ENCODE data around the gene OSBPL6.
"Not testable (repeated sequence)": the region's sequence is repeated elsewhere in the genome, so short reads cannot be mapped to it uniquely, and the experiment has no call there.

The OSBPL6 gene

DNA sequence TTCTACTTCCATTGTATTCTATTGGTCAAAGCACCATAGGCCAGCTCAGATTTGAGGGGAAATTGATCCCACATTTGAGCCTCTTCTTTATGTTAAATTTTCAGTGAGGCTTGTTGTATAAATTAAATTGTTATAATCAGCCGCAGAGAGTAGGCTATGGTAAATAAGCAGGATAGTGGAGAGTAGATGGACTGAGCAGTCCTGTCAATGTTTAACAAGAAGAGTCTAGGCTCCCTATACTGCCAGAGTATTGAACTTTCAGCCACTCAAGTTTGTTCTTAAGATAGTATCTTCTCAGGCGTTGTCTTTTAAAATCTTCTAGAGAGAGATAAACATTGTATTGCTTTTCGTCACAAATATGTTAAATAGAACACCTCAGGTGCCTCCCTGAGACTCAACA, 155.7 kb downstream of the OSBPL6 start:
- no peak for DNase-seq (ENCODE audit: low read depth in 3 of 3)

DNA sequence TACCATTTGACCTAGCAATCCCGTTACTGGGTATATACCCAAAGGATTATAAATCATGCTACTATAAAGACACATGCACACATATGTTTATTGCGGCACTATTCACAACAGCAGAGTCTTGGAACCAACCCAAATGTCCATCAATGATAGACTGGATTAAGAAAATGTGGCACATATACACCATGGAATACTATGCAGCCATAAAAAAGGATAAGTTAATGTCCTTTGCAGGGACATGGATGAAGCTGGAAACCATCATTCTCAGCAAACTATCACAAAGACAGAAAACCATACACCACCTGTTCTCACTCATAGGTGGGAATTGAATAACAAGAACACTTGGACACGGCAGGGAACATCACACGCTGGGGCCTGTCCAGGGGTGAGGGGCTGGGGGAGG, 163.4 kb downstream of the OSBPL6 start:
- not testable (repeated sequence) for DNase-seq (ENCODE audit: low read depth in 3 of 3)

DNA sequence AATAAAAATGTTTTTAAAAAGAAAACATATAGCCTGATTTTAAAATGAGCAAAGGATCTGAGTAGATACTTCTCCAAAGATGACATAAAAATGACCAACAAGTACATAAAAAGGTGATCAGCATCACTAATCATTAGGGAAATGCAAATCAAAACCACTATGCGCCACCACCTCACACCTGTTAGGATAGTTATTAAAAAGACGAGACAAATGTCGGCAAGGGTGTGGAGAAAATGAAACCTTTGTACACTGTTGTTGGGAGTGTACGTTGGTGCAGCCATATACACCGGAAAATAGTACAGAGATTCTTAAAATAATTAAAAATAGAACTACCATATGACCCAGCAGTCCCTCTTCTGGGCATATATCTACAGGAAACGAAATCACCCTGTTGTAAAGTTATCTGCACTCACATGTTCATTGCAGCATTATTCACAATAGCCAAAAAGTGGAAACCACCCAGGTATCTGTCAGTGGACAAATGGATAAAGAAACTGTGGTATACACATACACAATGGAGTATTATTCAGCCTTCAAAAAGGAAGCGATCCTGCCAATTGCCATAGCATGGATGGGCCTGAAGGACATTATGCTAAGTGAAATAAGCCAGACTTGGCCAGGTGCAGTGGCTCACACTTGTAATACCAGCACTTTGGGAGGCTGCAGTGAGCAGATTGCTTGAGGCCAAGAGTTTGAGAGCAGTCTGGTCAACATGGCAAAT, 165.0 kb downstream of the OSBPL6 start:
- no peak for DNase-seq (ENCODE audit: low read depth in 3 of 3)

DNA sequence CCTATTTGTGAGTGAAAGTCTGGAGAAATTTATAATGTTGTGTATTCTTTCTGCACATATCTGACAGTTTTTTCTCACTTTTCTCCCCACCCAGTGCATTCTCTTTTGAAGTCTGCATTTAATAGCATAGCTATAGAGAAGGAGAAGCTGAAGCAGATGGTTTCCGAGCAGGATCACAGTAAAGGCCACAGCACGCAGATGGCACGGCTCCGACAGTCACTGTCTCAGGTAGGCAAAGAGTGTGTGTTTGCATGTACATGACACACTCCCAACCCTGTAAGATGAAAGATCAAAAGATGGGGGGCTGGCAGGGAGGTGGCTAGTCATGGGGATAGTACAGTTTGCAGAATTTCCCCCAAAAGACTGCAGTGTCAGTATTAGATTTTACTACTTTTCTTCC, 167.3 kb downstream of the OSBPL6 start:
- DNase-seq (ENCODE audit: low read depth in 3 of 3), result no peak

DNA sequence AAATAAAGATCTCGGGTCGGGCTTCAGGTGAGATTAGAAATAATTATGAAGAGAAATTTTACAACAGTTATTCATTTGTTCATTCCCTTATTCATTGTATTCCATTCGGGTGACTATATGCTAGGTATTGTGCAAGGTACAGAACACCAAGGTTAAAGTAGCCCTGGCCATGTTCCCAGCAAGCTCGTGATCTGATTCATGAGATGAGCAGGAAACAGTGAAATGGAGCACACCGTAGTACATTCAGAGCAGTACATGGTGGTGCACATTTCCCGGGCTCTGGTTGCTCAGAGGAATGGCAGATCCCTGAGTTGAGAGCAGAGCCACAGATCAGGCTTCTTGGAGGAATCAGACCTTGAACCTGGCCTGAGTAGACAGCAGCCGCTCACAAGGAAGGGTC, 168.9 kb downstream of the OSBPL6 start:
- DNase-seq (ENCODE audit: low read depth in 3 of 3), result no peak

DNA sequence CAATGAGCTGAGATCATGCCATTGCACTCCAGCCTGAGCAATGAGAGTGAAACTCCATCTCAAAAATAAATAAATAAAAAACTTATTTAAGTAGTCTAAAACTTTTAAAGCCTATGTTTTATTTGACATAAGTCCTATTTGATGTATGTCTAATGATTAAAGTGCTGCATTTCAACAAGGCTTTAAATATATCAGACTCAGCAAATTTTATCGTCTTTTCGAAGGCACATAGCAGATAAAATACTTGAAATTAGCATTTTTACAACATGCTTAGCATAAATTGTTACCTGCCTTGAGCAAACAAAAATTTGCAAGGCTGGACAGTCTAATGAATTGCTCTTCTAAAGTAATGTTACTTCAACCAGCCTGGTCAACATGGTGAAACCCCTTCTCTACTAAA, 170.8 kb downstream of the OSBPL6 start:
- no peak for DNase-seq (ENCODE audit: low read depth in 3 of 3)

DNA sequence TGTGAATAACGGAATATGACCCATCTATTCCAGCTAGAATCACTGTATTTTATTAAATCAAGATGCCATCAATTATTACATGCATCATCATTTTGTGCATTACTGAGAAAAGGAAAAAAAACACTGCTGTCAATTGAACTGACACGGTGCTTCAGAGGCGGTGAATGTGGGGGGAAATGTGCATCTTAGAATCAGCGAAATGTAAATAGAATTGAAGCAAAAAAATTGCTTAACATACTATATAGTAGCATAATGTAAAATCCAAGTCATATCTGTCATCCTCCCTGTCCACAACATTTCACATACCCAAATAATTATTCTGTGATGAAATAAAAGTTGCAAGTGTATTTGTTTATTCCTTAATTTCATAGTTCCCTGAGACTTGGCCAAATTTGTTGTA, 172.1 kb downstream of the OSBPL6 start:
- no peak for DNase-seq (ENCODE audit: low read depth in 3 of 3)

DNA sequence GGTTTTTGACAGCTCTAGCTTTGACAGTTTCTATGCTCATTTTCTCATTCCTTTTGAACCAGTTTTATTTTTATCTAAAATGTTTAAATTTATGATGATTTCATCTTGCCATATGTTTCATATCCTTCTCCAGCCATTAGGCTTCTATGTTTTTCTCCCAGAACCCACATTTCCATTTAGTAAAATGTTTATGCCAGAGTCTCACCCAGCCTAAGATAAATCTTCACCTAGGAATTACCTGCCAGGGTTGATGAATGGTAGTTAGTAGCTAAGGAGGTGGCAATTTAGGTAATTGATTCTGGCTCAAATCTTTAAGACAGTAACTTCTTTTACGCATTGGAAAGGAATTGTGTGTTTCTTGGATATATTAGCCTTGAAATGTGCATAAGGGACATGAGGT, 173.0 kb downstream of the OSBPL6 start:
- DNase-seq (ENCODE audit: low read depth in 3 of 3), result no peak

DNA sequence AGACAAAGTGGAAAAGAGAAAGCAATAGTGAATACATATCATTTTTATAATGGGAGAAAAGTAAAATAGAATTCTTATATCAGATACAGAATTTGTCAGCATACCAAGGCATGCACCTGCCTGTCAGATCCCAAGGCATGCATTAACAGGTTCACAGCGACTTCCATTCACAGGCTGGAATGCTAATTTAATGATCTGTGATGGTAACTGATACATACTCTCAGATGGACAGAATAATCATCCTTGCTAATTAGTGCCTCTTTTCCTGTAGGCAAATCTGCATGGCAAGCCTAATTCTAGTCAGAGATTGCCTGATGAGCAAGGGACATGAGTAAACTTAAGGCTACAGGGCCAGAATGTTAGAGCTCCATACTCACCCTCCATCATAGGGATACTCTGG, 180.6 kb downstream of the OSBPL6 start:
- no peak for DNase-seq (ENCODE audit: low read depth in 3 of 3)

DNA sequence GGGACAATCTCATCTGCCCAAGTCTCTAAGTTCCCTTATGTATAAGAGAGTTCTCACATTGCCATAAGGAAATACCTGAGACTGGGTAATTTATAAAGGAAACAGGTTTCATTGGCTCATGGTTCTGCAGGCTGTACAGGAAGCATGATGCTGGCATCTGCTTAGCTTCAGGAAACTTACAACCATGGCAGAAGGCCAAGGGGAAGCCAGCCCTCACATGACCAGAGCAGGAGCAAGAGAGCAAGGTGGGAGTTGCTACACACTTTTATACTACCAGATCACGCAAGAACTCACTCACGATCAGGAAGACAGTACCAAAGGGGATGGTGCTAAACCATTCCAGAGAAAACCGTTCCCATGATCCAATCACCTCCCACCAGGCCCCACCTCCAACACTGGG, 182.7 kb downstream of the OSBPL6 start:
- no peak for DNase-seq (ENCODE audit: low read depth in 3 of 3)

DNA sequence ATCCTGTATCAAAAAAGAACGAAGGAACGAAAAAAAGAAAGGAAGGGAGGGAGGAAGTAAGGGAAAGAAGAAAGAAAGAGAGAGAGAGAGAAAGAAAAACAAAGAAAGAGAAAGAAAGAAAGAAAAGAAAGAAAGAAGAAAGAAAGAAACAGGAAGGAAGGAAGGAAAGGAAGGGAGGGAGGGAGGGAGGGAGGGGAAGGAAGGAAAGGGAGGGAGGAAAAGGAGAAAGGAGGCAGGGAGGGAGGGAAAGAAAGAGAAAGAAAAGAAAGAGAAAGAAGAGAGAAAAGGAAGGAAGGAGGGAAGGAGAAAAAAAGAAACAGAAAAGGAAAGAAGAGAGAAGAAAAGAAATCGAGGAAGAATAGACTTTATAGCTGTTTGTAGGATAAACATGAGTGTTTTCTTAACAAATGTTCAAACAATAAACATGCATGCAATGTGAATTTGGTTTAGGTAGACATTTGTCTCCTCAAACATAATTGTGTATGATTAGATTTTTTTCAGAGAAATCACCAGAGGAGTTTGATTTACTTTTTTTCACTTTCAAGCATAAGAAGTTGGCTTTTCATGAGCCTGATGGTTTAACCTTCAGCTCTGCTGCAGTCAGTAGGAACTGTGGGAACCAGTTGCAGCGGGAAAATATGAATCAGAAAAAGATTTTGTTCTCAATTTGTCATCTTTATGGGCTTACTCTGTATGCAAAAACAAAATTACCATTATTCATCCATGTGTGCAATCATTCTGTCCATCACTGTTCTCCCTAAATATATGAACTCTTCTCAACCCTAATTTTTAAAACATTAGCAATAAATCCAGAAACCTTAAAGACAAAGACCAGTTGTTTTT, 185.1 kb downstream of the OSBPL6 start:
- no peak for DNase-seq (ENCODE audit: low read depth in 3 of 3)

DNA sequence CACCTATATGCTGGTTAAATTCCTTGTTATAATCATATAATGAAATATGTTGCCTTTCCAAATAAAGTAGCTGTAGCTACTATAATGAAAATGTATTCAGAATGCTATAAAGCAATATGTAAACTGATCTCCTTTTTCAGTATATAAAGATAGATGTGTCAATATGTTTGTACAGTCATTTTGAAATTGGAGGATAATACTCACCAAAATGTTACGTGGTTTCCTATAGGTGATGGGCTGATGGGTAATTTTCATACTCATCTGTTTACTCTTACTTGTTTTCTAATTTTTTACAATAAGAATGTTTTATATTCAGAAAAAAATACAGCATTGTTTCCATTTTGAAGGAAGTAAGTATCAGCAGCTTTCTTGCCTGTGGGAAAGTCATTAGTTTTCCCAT, 186.5 kb downstream of the OSBPL6 start:
- DNase-seq (ENCODE audit: low read depth in 3 of 3), result no peak

DNA sequence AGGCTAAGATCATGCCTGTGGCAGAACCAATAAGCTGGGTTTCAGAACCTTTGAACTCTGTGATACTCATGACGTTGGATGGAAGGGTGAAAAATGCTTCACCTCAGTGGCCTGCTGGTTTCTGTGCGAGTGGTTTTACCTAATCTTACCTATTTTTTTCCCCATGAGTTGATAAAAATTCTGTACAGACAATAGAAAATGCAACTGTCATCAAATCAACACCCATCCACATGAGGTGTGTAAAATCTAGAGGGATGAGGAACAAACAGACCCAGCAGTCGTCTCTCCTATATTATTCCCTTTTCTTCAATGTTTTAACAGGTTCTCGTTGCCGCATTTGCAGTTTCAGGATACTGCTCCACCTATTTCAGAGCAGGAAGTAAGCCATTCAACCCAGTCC, 189.4 kb downstream of the OSBPL6 start:
- DNase-seq (ENCODE audit: low read depth in 3 of 3), result no peak

DNA sequence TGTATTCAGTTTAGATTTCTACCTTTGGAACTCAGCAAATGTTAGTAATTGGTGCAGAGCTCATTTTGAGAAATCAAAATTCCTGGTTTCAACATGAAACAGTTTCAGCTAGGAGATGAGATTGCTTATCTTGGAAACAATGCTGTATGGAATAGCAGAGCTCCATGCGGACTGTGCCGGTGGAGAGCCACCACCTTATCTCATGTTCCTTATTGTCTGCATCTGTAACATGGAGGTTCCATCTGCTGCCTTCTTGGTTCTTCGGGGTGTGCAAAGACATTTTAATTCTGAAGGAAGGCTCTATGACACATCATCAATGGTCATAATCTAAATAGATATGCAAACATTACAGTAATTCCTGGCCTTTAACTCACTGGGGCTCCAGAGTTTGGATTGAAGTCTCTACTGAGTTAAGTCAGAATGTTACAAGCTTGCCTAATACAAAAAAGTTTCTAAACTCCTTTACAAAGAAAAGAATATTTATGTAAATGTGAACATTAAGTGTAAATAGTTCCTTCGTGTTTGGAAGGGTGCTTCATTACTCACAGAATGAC, 191.4 kb downstream of the OSBPL6 start:
- DNase-seq (ENCODE audit: low read depth in 3 of 3), result no peak

DNA sequence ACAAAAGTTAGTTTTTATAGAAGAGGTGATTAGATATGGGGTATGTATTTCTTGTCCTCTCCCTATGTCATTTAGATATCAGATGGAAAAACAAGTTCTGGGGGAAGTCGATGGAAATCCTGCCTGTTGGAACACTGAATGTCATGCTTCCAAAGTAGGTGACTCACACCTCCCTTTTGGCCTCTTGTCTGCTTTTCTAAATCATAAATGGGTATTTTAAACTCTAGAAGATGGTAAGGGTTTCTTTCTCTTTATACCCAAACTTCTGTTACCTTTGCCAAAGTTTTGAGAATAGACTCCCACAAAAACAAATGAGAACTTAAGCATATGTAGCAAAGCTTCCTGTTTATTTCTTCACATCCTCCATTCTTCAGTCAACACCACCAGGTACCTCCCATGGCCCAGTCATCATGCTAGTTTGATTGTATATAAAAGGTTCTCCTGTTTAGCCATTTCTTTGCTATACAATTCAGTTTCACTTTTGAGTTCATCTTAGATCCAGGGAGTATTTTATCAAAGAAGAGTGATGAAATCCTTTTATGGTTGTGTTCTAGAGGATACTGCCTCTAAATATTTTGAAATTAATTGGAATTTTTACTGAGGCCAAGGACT, 192.8 kb downstream of the OSBPL6 start:
- no peak for DNase-seq (ENCODE audit: low read depth in 3 of 3)

DNA sequence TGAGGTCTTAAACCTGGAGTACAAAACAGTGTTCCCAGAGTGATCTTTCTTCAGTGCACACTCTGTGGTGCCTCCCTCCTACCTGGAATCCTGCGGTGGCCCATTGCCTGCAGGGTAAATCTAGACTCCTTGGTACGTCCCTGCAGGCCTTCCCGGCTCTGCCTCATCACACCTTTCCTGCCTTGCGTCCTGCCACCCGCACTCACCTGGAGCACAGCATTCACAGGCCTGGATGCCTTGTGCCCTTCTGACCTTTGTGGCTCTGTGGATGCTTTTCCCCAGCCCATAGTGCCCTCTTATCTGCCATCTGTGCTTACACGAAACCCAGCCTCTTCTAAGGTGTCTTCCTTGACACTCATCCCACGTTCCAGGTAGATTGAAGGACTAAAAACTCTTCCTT, 194.0 kb downstream of the OSBPL6 start:
- DNase-seq (ENCODE audit: low read depth in 3 of 3), result no peak

DNA sequence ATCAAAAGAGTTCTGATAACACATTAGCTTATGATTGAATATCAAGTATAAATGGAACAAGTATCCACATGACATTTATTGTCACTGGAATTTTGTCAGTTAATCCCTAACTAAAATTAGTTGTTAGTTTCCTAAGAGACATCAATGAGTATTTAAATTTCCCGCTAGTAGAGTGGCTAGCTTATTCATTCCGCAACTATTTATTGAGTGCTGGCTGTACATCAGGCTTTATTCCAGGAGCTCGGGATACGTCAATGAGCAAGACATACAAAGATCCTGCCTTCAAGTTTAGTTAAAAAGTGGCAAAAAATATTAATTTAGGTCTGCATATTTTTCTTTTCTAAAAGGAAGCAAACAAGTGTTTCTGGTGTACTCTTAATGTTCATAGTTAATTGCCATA, 197.4 kb downstream of the OSBPL6 start:
- DNase-seq (ENCODE audit: low read depth in 3 of 3), result no peak

DNA sequence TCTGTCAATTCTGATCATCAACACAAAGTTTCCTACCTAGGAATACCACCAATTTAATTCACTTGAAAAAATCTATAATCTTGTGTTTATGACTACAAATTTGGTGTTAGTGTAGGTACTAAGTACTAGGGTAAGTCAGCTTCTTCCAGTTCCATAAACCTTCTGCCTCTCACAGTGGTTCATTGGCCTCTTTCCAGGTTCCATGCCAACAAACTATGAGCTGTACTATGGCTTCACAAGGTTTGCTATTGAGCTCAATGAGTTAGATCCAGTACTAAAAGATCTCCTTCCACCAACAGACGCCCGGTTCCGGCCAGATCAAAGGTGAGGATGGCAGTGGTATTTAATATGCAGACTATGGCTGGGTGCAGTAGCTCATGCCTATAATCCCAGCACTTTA, 197.9 kb downstream of the OSBPL6 start:
- no peak for DNase-seq (ENCODE audit: low read depth in 3 of 3)

DNA sequence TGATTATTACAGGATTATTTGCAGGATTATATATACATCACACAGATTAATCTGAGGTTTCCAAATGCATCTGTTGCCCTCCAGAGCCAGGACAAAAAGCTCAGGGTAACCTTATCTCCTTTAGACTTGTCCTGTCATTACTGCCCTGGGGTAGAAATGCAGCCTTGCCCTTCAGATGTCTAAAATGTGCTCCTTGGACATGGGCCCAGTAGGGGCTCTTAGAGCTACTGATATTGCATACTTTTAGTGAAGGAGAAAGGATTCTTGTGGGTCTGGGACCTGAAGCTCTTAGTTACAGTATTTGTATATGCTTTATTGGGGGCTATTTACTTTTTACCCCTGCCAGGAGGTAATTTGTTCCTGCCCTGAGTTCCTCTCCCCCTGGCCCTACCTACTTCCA, 200.5 kb downstream of the OSBPL6 start:
- DNase-seq (ENCODE audit: low read depth in 3 of 3), result no peak

DNA sequence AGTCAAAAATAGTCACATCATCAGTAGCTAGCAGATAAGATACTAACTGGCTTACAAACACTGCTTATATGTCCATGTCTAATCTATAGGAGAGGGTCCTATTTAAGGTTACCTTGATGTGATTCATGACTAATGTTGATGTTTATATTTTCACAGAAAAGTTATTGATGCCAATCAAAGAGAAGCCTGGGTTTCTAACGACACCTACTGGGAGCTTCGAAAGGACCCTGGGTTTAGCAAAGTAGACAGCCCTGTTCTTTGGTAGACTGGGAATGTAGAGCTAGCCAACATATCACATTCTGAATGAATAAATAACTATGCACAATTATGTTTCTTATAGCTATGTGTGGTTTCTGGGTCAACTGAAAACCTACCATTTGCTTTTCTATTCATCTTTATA, 201.0 kb downstream of the OSBPL6 start:
- DNase-seq (ENCODE audit: low read depth in 3 of 3), result no peak

DNA sequence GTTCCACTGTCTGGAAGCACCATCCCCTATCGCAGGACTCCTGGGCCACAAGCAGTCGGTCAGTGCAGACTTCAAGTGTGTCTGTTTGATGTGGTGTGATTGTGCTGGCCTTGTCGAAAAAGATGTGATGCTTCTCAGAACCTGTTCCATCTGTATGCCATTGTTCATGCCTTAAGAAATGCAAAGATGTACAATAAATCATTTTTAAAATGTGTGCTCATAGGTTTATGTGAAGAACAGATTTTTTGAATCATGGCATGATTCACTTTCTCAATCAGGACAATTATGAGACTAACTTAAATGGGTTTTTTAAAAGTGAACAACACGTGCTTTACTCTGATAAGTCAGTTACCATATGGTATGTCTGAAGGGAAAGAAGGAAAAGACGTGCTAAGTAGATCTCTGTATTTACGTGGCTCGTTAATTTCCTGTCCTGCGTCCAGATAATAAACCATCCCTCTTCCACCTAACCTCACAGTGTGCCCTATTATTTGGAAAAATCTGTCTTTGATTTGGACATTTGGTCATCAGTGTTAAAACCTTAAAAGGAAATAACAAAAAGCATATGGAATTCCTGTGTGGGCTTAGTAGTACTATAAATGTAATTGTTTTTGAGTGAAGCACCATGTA, 201.7 kb downstream of the OSBPL6 start:
- no peak for DNase-seq (ENCODE audit: low read depth in 3 of 3)

DNA sequence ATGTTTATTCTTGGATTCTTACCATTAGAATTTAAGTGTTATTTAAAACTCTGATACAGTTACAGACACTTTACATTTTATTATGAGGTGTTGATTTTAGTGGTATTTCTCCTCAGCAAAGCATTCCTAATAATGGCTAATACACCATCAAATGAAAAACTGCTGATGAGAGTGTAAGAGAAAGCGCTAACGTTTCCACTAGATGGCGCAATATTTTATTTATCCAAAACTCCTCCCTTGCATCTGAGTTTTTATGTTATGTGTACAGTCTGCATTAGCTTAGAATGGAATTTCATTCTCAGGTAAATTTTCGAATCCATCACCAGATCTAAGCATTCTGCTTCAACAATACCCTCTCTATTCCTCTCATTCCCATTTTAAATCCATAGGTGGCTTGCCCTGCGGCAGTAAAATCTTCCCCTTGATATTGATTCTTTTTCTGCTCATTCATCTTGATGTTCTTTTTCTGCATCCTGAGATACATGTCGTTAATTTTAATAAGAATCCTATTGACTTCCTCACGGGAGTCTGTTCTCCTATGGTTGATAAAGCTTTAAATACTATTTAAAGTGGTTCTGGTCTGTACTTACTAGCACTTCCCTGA, 202.8 kb downstream of the OSBPL6 start:
- DNase-seq (ENCODE audit: low read depth in 3 of 3), result no peak
